ENCODE measurements around the gene SSH3.

DNA sequence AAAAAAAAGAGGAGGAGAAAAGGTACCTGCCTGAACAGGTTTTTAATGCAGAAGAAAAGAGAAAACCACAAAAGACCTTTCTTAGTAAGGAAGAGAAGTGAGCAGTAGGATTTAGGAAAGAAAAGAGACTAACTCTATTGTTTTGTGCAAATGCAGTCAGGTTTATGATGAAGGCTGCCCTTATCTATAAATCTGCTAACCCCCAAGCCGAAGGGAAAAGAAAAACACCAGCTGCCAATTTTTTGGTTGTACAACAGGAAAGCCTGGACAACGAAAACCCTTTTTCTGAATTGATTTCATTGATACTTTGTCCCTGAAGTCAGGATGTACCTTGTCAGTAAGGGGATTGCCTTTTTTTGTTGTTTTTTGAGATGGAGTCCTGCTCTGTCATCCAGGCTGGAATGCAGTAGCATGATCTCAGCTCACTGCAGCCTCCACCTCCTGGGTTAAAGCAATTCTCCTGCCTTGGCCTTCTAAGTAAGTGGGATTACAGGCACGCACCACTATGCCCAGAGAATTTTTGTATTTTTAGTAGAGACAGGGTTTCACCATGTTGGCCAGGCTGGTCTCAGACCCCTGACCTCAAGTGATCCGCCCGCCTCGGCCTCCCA, 28.9 kb downstream of the SSH3 start:
- TF ChIP-seq, protein P1, sequence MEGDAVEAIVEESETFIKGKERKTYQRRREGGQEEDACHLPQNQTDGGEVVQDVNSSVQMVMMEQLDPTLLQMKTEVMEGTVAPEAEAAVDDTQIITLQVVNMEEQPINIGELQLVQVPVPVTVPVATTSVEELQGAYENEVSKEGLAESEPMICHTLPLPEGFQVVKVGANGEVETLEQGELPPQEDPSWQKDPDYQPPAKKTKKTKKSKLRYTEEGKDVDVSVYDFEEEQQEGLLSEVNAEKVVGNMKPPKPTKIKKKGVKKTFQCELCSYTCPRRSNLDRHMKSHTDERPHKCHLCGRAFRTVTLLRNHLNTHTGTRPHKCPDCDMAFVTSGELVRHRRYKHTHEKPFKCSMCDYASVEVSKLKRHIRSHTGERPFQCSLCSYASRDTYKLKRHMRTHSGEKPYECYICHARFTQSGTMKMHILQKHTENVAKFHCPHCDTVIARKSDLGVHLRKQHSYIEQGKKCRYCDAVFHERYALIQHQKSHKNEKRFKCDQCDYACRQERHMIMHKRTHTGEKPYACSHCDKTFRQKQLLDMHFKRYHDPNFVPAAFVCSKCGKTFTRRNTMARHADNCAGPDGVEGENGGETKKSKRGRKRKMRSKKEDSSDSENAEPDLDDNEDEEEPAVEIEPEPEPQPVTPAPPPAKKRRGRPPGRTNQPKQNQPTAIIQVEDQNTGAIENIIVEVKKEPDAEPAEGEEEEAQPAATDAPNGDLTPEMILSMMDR (IDR thresholded peaks at IDR 0.05; ENCODE audit: low read depth, low read length): no peak
- TF ChIP-seq MYC (IDR thresholded peaks at IDR 0.05; ENCODE audit: low read depth, low read length) (no peak), POLR2A (IDR thresholded peaks at IDR 0.05; ENCODE audit: extremely low read depth, insufficient read length) (no peak)
- TF ChIP-seq, protein P2, sequence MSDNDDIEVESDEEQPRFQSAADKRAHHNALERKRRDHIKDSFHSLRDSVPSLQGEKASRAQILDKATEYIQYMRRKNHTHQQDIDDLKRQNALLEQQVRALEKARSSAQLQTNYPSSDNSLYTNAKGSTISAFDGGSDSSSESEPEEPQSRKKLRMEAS (IDR thresholded peaks at IDR 0.05; ENCODE audit: low read depth, low read length): no peak

All from NB4 (cell line).